GM18520 (cell line): Measurements from ENCODE around the gene OR14A16.

Experiments
- ATAC-seq: cut with Tn5 transposase; IDR thresholded peaks from one replicate; pipeline ENCODE4 v1.9.1; 2021; ENCODE audit not compliant: unreplicated experiment

Gene OR14A16

DNA sequence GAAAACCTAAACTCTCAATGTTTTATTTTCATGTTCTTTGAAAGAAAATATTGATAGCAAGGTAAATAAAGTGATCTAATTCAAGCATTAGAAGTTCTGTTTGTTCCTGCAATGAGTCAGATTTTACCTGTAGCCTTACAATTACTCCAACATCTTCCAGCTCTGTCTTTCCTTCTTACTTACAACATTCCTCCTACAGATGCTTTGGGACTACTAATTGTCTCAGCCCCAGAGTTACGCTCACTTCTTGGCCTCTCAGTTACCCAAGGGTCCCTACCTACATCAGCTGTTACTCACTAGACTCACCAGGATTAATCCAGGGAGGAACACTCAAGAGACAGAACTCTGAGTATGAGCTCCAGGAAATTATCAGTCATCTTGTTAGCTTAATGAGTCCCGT, 26.4 kb downstream of the OR14A16 start:
- no peak for ATAC-seq

GRCh38 chr1:247769603-247770002, 54.3 kb downstream of the OR14A16 start:
- no peak for ATAC-seq
